Measurements from ENCODE around the gene RBM20.
"Not testable (repeated sequence)": the region's sequence is repeated elsewhere in the genome, so short reads cannot be mapped to it uniquely, and the experiment has no call there.

The RBM20 gene

DNA sequence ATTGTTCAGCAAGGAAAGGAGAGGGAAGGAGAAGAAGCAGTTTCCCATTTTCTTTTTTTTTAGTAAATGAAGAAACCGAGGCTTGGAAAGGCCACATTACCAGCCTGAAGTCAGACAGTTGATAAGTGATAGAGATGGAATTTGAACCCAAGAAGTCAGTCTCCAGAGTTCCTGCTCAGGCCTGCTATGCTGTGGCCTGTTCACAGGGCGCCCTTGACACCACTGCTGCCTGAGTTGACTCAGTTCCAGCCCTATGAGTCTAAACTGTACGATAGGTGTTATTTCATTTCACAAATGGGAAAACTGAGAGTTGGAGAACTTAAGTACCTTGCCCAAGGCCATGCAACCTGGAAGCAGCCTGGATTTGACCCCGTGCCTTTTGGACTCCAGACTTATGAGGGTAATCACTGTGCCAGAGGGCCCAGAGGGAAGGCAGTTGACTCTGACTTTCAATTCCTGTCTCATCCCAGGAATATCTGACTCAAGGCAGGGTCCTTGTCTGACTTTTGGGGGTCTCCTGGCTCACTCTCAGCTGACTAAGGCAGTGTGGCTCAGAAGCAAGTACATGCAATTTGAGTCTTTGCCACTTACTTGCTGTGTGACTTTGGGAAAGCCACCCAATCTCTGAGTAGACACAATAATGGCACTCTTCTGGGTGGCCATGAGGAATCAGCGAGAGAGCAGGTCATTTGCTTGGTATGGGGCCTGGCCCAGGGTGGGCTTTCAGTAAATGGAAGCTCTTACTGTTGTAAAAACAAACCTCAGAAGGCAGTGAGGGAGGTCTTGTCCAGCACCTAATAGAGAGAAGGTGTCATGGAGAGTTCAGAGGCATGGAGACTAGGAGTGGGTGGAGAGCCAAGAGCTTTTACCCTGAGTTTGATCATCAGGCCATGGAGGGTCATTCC lies 17.9 kb upstream of the RBM20 start:
- no peak for DNase-seq

DNA sequence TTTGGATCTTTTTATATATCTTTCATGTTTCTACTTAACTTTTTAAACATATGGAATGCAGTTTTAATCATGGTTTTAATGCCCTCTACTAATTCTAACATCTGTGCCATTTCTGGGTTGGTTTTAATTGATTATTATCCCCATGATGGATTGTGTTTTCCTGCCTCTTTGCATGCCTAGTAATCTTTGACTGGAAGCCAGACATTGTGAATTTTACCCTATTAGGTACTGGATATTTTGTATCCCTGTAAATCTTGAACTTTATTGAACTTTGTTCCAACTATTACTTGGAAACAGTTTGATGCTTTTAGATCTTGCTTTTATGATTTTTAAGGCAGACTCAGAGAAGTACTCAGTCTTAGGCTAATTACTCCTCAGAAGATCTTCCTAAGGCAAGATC lies 16.0 kb upstream of the RBM20 start:
- DNase-seq, result no peak

DNA sequence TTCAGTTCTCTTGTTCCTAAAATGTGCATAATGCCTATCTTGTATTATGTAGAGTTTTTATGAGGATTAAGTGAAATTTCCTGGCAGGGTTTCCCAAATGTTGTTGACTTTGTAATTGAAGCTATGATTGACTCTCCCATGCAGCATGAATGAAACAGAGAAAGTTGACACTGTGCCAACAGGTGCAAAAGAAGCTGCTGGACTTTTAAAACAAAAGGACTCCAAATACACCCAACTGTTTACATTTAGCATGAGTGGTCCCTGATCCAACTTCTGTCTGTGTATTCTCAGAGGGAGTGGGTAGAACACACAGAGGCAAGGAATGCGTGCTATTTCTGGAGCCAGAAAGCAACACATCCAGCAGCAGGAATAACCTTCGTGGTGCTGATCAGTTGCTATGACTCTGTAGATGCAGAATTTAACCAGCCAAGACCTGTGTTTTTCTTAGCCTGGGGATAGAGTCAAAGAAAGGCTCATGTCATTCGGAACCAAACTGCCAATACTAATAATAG lies 14.4 kb upstream of the RBM20 start:
- DNase-seq, result no peak

GRCh38 chr10:110631934-110632333 lies 12.2 kb upstream of the RBM20 start:
- no peak for DNase-seq

DNA sequence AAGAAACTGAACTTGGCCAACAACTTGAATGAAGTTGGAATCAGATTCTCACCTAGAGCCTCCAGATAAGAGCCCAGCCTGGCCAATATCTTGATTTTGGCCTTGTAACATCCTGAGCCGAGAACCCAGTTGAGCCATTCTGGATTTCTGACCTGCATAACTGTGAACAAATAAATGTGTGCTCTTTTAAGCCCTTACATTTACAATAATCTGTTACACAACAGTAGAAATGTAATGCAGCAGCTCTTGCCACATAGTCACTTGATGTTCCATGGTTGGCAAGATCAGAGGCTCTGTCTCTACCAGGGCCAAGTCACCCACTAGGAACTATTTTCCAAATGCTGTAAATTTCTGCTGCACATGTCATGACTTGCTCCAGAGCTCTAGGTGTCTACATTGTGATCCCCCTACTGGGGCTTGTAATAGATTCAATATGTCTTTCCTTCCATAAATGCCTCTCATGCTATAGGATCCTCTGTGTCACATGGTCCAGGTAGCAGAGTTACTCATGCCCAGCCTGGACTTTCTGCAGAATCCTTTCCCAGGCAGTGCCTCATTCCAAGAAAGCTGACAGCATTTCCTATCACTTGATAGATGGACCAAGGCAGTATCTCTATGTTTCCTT lies 11.4 kb upstream of the RBM20 start:
- no peak for DNase-seq

DNA sequence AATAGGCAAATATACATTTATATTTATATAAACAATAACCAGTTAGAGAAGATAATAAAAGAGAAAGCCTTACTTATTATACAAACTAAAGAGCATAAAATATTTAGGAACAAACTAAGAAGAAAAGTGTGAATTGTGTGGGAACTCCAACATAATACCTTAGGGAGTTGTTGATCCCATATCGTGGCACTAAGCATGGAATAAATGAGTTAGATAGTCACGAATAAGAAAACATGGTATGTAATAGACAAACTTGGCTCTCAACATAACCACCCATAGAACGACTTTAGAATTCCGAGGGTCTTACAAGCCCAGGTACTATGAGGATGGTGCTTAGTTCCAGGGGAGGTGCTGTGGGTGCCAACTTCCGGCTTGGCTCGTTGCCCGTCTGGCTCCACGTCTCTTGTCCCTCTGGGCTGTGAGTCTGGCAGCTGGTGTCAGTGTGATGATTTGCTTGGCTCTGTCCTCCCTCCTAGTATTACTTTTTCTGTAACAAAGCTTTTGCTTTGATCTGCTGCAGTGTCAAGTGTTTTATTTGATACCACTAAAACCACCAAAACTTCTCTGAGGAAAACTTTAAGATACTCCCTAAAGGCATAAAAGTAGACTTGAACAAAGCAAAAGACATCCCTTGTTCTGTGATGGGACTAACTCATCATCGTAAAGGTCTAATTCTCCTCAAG lies 9.5 kb upstream of the RBM20 start:
- DNase-seq, result no peak

GRCh38 chr10:110636572-110636931 lies 7.6 kb upstream of the RBM20 start:
- DNase-seq, result no peak

- DNase-seq, result no peak
These were observed 7.1 kb upstream of the RBM20 start for GRCh38 chr10:110636932-110637557.

- no peak for DNase-seq
These were observed 6.5 kb upstream of the RBM20 start for GRCh38 chr10:110637558-110638053.

- DNase-seq, result no peak
These were observed 5.8 kb upstream of the RBM20 start for GRCh38 chr10:110638319-110638718.

GRCh38 chr10:110639046-110639445 lies 5.1 kb upstream of the RBM20 start:
- not testable (repeated sequence) for DNase-seq

DNA sequence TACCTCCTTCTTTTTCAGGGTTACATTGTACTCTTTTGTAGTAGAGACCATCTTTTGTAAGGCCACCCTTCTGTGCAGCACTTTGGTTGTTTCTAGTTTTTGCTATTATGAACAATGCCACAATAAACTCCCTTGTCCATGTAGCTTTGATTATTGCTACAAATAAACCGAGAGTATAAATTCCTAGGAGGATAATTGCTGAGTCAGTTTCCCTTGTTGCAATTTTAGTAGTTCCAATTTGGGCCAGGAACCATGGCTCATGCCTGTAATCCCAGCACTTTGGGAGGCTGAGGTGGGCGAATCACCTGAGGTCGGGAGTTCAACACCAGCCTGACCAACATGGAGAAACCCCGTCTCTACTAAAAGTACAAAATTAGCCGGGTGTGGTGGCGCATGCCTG lies 4.3 kb upstream of the RBM20 start:
- not testable (repeated sequence) for DNase-seq

- no peak for DNase-seq
These were observed 2.9 kb upstream of the RBM20 start for GRCh38 chr10:110641256-110641655.

DNA sequence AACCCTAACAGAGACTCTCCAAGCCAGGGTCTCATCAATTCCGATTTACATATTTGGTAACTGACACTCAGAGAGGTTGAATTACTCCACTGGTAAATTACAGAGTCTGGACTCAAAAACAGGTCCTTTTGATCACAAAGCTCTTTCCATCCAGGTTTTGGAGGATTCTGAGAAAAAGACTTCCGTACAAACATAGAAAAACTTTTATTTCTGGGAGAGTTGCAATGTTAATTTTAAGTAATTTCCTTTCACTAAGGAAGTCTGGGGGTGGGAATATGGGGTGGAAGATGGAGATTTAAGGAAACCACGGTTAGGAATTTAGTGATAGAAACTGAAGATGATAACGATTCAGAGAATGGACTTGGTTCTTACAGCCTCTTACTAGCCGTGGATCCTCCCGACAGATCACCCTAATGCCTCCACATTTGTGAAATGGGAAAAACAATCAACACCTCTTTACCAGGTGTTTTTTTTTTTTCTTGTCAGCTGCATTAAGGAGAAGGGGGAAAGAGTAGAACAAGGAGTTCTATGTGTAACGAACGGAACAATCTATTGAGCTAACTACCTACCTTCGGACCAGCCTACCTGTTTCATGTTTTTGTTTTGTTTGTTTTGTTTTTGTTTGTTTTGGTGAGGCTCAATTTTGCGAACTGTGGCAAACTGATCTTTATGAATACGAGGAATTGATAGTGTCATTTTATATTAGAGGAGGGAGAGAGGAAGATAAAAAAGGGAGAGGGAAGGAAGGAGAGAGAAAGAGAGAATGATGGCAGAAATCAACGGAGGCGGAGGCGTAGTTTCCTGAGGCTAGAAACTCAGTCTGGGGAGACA lies 1.7 kb upstream of the RBM20 start:
- DNase-seq, result no peak

DNA sequence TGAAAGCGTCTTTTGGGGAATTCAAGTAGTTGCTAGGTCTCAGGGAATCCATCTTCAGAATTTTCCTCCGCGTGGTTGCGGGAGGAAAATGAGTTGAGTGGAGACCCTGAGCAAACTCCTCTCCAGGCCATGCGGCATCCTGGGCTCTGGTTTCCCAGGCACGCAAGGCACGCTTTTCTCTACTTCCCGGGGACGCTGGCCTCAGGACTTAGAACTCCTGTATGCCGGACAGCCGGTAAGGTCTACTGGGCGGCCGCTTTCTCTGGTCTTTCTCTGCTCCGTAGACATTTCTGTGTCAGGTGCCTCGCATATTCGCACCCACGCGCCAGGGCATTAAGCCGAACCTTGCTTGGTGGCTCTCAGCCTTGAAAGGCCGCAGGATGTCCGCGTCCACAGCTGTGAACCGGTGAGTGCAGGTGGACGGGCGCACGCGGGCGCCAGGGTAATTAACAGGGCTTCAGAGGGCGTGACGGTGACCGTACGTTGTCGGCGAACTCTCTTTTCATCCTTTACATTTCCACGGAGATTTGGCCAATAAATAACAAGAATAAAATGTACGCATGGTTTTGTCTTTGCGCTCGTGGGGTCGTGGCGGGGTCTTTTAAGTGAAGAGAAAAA lies 992 bp upstream of the RBM20 start:
- no peak for DNase-seq

DNA sequence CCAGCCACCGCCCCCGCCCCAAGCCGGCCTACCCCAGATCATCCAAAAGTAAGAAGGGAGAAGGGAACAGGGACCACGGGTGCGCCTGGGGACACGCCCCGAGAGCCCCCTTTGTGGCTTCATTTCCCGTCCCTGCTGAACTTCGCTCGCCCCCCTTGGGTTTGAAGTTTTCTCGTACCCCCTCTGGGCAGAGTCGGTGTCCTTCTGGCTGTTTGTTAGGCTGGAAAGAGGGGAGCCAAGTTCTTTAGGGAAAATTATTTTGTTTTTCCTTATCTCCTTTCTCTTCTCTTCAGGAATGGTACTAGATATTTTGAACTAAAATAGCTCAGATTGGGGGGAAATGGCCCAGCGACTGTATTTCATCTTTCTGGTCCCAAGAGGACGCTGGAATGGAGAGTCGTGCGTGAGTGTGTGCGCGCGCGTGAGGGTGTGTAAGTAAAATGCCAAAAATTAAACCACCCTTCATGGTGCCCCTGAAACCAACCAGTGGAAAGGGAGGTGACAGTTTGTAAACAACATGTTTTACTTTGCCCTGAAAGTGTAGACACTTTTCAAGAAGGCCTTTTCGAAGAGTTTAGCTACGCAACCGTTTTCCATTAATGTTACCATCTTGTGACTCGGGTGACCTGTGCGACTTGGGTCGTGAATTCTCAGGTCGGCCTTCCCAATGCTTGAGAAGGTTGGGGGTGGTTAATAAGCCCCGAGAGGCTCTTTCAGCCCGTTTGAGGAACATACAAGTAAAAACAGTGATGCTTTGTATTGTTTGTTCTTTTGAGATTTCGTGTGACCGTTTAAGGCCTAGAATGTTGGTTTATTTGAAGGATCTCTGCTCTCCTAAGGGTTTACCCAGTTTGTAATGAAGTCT lies 694 bp downstream of the RBM20 start:
- DNase-seq, result no peak

GRCh38 chr10:110646417-110647135 lies 2.4 kb downstream of the RBM20 start:
- DNase-seq, result no peak

DNA sequence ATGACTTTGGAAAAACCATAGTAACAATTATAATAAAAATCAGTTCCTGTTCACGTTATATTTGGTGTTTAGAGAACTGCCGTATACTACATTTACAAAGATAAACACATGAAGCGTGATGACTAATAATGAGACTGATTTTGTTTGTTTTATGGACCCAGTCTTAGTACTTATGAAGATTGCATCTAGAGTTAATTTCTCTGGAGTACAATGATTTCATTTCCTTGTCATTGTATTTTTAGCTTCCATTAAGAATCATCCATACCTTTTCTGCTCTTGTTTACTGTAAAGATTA lies 2.9 kb downstream of the RBM20 start:
- no peak for DNase-seq

- DNase-seq, result no peak
These were observed 4.7 kb downstream of the RBM20 start for GRCh38 chr10:110648692-110649346.

Measured in hematopoietic multipotent progenitor cell treated with erythropoietin and hydrocortisone succinate and interleukin-3 and kit ligand, for 6 days (in vitro differentiated cells).